ENCODE results near the gene EEPD1. TPM values are rescaled to one million over a fixed set of nuclear protein-coding genes. Genes with fewer than 3 reads are reported as not detected.
"Not testable (repeated sequence)": the region's sequence is repeated elsewhere in the genome, so short reads cannot be mapped to it uniquely, and the experiment has no call there.

The EEPD1 gene
- total RNA-seq, 1 donor from 2014 or later: 18.0 TPM

DNA sequence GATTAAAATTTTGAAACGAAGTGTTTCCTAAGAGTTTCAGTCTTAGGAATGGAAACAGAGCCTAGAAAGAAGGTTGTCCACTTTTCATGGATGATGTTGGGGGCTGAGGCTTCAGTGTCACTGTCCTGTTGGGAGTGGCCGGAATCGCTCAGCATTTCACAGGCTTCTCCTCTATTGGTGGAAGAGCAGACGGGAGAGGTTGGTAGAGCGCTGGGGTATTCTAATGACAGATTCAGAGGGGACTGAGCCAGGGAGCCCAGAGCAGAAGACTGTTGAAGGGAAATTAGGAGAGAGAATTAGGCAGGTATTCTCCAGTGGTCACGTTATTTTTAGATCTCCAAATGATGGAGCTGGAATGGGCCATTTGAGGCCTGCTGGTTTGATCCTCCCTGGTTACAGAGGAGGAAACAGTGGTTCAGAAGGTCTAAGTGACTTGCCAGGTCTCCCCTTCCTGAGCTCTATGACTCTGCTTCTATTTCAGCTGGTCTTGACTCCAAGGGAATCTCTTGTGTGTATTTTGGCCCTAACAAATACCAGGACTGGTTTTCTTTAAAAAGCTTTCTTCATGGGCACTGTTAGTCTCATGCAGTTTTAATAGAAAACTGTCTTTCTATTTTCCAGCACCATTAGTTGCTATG is 35.7 kb upstream of the EEPD1 start:
- peaks cover 19% of the 10 kb centered on the region for H3K4me1 Mint-ChIP-seq
- no peak overlapping the region for H3K4me3 Mint-ChIP-seq
- TF ChIP-seq, protein P1, sequence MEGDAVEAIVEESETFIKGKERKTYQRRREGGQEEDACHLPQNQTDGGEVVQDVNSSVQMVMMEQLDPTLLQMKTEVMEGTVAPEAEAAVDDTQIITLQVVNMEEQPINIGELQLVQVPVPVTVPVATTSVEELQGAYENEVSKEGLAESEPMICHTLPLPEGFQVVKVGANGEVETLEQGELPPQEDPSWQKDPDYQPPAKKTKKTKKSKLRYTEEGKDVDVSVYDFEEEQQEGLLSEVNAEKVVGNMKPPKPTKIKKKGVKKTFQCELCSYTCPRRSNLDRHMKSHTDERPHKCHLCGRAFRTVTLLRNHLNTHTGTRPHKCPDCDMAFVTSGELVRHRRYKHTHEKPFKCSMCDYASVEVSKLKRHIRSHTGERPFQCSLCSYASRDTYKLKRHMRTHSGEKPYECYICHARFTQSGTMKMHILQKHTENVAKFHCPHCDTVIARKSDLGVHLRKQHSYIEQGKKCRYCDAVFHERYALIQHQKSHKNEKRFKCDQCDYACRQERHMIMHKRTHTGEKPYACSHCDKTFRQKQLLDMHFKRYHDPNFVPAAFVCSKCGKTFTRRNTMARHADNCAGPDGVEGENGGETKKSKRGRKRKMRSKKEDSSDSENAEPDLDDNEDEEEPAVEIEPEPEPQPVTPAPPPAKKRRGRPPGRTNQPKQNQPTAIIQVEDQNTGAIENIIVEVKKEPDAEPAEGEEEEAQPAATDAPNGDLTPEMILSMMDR (IDR thresholded peaks at IDR 0.05; ENCODE audit: unreplicated experiment): no peak
- DNase-seq (ENCODE audit: low spot score in 2 of 2, unreplicated experiment in 2 of 2): no peak
- H3K27ac Mint-ChIP-seq: no peak overlapping the region
- H3K36me3 Mint-ChIP-seq: peaks cover 3% of the 10 kb centered on the region
- H3K9me3 Mint-ChIP-seq: peaks cover 13% of the 10 kb centered on the region
- H3K27me3 Mint-ChIP-seq (ENCODE audit: low read depth): peaks cover 6% of the 10 kb centered on the region

DNA sequence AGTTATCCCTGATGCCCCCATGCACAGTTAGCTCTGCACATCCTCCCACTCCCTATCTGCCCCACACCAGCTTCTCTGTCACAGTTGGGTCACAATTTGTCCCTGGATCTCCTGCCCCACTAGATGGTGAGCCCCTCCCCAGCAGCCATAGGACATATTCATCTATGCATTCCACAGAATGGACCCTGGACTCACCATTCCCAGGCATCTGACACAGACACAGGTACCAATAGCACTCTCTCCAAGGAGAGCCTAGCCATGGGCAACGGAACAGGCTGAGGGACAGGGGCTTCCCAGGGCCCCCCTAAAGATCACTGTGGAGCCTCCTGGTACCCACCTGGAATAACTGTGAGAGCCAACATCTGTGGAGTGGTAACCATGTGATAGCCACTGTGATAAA is 34.7 kb upstream of the EEPD1 start:
- Mint-ChIP-seq H3K4me3 (no peak overlapping the region), H3K36me3 (peaks cover 8% of the 10 kb centered on the region), H3K9me3 (peaks cover 23% of the 10 kb centered on the region), H3K27me3 (ENCODE audit: low read depth) (peaks cover 10% of the 10 kb centered on the region), H3K27ac (no peak overlapping the region), H3K4me1 (peaks cover 19% of the 10 kb centered on the region)
- no peak for DNase-seq (ENCODE audit: low spot score in 2 of 2, unreplicated experiment in 2 of 2)
- TF ChIP-seq, protein P1 (IDR thresholded peaks at IDR 0.05; ENCODE audit: unreplicated experiment): no peak

DNA sequence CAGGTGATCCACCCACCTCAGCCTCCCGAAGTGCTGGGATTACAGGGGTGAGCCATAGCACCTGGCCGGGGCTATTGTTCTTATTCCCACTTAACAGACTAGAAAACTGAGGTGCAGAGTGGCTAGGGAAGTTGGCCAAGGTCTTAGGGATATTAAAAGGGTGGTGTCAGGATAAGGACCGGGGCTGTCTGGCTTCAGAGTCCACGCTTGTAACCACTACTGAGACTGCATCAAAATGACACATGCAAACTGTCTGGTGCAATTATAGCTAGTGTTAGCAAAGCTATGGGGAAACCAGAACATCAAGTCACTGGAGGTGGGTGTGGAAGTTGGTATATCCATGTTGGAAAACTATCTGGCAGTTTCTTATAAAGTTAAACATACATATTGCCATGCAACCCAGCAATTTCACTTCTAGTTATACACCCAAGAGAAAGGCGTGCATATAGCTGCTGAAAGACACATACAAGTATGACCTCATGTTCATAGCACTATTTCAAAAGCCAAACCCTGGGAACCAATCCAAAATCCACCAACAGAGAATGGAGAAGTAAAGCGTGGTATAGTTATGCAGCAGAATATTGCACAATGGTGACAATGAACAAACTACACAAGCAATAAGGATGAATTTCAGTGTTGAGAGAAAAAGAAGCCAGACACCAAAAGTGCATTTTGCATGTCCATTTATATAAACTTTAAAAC is 33.9 kb upstream of the EEPD1 start:
- no peak overlapping the region for H3K4me3 Mint-ChIP-seq
- peaks cover 10% of the 10 kb centered on the region for H3K27me3 Mint-ChIP-seq (ENCODE audit: low read depth)
- peaks cover 29% of the 10 kb centered on the region for H3K9me3 Mint-ChIP-seq
- H3K4me1 Mint-ChIP-seq: peaks cover 19% of the 10 kb centered on the region
- H3K27ac Mint-ChIP-seq: no peak overlapping the region
- no peak for DNase-seq (ENCODE audit: low spot score in 2 of 2, unreplicated experiment in 2 of 2)
- H3K36me3 Mint-ChIP-seq: peaks cover 8% of the 10 kb centered on the region
- TF ChIP-seq, protein P1 (IDR thresholded peaks at IDR 0.05; ENCODE audit: unreplicated experiment): no peak

DNA sequence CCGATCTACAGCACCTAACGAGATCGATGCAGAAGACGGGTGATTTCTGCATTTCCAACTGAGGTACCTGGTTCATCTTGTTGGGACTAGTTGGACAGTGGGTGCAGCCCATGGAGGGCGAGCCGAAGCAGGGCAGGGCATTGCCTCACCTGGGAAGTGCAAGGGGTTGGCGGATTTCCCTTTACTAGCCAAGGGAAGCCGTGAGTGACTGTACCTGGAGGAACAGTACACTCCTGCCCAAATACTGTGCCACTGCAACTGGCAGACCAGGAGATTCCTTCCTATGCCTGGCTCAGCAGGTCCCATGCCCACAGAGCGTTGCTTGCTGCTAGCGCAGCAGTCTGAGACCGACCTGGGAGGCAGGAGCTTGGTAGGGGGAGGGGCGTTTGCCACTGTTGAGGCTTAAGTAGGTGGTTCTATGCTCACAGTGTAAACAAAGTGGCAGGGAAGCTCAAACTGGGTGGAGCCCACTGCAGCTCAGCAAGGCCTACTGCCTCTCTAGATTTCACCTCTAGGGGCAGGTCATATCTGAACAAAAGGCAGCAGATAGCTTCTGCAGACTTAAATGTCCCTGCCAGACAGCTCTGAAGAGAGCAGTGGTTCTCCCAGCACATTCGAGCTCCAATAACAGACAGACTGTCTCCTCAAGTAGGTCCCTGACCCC is 32.9 kb upstream of the EEPD1 start:
- H3K4me3 Mint-ChIP-seq; H3K27ac Mint-ChIP-seq; DNase-seq (ENCODE audit: low spot score in 2 of 2, unreplicated experiment in 2 of 2); H3K36me3 Mint-ChIP-seq; H3K27me3 Mint-ChIP-seq (ENCODE audit: low read depth): not testable (repeated sequence)
- Mint-ChIP-seq H3K4me1 (peaks cover 17% of the 10 kb centered on the region), H3K9me3 (peaks cover 36% of the 10 kb centered on the region)

DNA sequence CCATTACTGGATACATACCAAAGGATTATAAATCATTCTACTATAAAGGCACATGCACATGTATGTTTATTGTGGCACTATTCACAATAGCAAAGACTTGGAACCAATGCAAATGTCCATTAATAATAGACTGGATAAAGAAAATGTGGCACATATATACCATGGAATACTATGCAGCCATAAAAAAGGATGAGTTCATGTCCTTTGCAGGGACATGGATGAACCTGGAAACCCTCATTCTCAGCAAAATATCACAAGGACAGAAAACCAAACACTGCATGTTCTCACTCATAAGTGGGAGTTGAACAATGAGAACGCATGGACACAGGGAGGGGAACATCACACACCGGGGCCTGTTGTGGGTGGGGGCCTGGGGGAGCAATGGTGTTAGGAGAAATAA is 27.4 kb upstream of the EEPD1 start:
- not testable (repeated sequence) for H3K4me1 Mint-ChIP-seq; DNase-seq (ENCODE audit: low spot score in 2 of 2, unreplicated experiment in 2 of 2); H3K27ac Mint-ChIP-seq; H3K27me3 Mint-ChIP-seq (ENCODE audit: low read depth); H3K36me3 Mint-ChIP-seq; H3K4me3 Mint-ChIP-seq
- peaks cover 39% of the 10 kb centered on the region for H3K9me3 Mint-ChIP-seq

DNA sequence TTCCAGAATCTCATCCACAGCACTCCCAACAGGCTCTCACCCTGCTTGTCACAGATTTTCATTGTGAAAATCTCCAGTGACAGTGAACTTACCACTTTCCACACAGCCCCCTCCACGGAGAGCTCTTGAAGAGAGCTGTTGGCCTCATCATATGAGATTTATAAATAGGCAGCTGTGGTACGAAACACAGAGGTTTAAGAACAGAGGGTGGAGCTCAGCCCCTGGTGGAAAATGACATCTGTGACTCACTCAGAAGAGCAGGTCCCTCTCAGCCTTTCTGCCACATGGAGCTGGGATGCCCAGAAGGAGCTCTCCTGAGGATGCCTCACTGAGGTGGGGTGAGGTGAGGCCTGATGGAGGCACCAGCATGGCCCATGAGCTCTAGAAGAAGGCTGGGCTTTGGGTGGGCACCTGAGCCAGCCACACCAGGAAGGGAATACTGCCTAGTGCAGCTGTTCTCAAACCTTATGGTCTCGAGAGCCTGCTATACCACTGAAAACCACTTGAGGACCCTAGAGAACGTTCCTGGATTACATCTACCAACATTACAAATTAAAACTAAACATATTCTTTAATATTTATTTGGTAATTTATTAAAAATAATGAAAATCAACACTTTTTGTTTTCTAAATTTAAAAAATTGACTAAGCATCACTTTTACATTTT is 25.8 kb upstream of the EEPD1 start:
- no peak for DNase-seq (ENCODE audit: low spot score in 2 of 2, unreplicated experiment in 2 of 2)
- TF ChIP-seq, protein P1 (IDR thresholded peaks at IDR 0.05; ENCODE audit: unreplicated experiment): no peak
- H3K4me3 Mint-ChIP-seq: no peak overlapping the region
- H3K36me3 Mint-ChIP-seq: peaks cover 6% of the 10 kb centered on the region
- H3K27me3 Mint-ChIP-seq (ENCODE audit: low read depth): peaks cover 3% of the 10 kb centered on the region
- H3K4me1 Mint-ChIP-seq: peaks cover 9% of the 10 kb centered on the region
- H3K27ac Mint-ChIP-seq: no peak overlapping the region
- H3K9me3 Mint-ChIP-seq: peaks cover 26% of the 10 kb centered on the region

Measured in mesothelial cell of epicardium (in vitro differentiated cells).